Gastrocnemius medialis (tissue), 4 donors: Measurements from ENCODE around the gene LAS1L.

Experiments
- POLR2A ChIP-seq, 2 donors: fragments of 450-650 bp; IDR thresholded peaks; one replicate each; pipeline ENCODE4 v1.6.1; 2017; ENCODE audit warnings: antibody characterized with exemption in 2 of 2, mild to moderate bottlenecking in 2 of 2, moderate library complexity in 2 of 2
- TF ChIP-seq, protein P1 (sequence below), 5 experiments: fragments of 450-650 bp in 3 of 5; fragments of 200-600 bp in 2 of 5; sonication (generic) in 2 of 5; IDR thresholded peaks in 4 of 5; conservative IDR thresholded peaks in 1 of 5; 1 replicate in 4 of 5; 2 replicates in 1 of 5; pipeline ENCODE4 v1.5.1; 2016 to 2019; ENCODE audit warnings: antibody characterized with exemption in 5 of 5, mild to moderate bottlenecking in 3 of 5, moderate library complexity in 3 of 5

DNA sequence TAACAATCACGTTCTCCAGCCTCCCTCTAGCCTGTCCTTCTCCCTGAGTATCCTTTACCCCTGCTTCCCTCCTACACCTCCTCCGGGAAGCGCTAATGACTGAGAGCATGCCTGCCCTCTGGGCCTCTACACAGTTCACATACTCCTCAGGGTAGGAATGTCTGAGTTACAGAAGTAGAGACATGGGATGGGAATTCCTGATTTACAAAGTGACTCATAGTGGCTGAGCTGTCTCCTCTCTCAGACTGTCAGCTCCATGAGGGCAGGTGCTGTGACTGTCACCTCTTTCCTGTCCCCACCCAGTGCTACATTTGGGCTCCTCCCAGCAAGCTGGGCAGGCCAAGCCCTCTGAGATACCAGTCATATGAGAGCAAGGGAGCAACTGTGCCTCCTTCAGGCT, 2.6 kb downstream of the LAS1L start:
- TF ChIP-seq POLR2A (IDR thresholded peaks at IDR 0.05) = no peak
- TF ChIP-seq, protein P1, sequence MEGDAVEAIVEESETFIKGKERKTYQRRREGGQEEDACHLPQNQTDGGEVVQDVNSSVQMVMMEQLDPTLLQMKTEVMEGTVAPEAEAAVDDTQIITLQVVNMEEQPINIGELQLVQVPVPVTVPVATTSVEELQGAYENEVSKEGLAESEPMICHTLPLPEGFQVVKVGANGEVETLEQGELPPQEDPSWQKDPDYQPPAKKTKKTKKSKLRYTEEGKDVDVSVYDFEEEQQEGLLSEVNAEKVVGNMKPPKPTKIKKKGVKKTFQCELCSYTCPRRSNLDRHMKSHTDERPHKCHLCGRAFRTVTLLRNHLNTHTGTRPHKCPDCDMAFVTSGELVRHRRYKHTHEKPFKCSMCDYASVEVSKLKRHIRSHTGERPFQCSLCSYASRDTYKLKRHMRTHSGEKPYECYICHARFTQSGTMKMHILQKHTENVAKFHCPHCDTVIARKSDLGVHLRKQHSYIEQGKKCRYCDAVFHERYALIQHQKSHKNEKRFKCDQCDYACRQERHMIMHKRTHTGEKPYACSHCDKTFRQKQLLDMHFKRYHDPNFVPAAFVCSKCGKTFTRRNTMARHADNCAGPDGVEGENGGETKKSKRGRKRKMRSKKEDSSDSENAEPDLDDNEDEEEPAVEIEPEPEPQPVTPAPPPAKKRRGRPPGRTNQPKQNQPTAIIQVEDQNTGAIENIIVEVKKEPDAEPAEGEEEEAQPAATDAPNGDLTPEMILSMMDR (IDR thresholded peaks at IDR 0.05 in 4 of 5, conservative IDR thresholded peaks at IDR 0.05 in 1 of 5) = no peak
